Endothelial cell (in vitro differentiated cells): ENCODE data around the gene MYO1G. TPM values are rescaled to one million over a fixed set of nuclear protein-coding genes. Genes with fewer than 3 reads are reported as not detected.

Experiments
- DNase-seq: peaks from one replicate; pipeline ENCODE4 v3.0.0; 2021; ENCODE audit warnings: low spot score
- H3K27ac Mint-ChIP-seq: one replicate; pipeline ENCODE4 v1.8.0; 2021; ENCODE audit warnings: mixed read lengths, inconsistent platforms; ENCODE audit not compliant: unreplicated experiment
- H3K27me3 Mint-ChIP-seq: one replicate; pipeline ENCODE4 v1.8.0; 2021; ENCODE audit warnings: mild to moderate bottlenecking, moderate library complexity, mixed read lengths, inconsistent platforms; ENCODE audit not compliant: unreplicated experiment
- H3K36me3 Mint-ChIP-seq: one replicate; pipeline ENCODE4 v1.8.0; 2021; ENCODE audit warnings: mild to moderate bottlenecking, low read depth, mixed read lengths, inconsistent platforms; ENCODE audit not compliant: unreplicated experiment
- H3K4me1 Mint-ChIP-seq: one replicate; pipeline ENCODE4 v1.8.0; 2021; ENCODE audit warnings: mild to moderate bottlenecking, mixed read lengths, inconsistent platforms; ENCODE audit not compliant: unreplicated experiment
- H3K4me3 Mint-ChIP-seq: one replicate; pipeline ENCODE4 v1.8.0; 2021; ENCODE audit warnings: mild to moderate bottlenecking, mixed read lengths, inconsistent platforms; ENCODE audit not compliant: unreplicated experiment
- H3K9me3 Mint-ChIP-seq: one replicate; pipeline ENCODE4 v1.8.0; 2021; ENCODE audit warnings: mixed read lengths, inconsistent platforms; ENCODE audit not compliant: unreplicated experiment
- CTCF ChIP-seq: fragments of 200-600 bp; sonication (generic); IDR thresholded peaks from one replicate; pipeline ENCODE4 v1.5.0; 2021; ENCODE audit warnings: antibody characterized with exemption; ENCODE audit not compliant: unreplicated experiment
- total RNA-seq: library from RNA; stranded (reverse); fragmentation: NEBNext Ultra II Directional; extraction: Animal tissue kit (Norgen Biotek cat#: 25700); gene quantifications from one replicate; pipeline ENCODE4 v1.2.1, GENCODE V29; 2021; ENCODE audit not compliant: unreplicated experiment

MYO1G gene
- total RNA-seq, 1 donor from 2014 or later: 0.13 TPM

GRCh38 chr7:44986218-44987053 lies 7.6 kb upstream of the MYO1G start:
- peaks cover 9% of the 10 kb centered on the region for H3K27me3 Mint-ChIP-seq
- TF ChIP-seq CTCF: no peak
- peaks cover 16% of the 10 kb centered on the region for H3K36me3 Mint-ChIP-seq
- peak overlapping the region; percentile 92 for H3K27ac Mint-ChIP-seq
- peak; percentile 92 for DNase-seq
- peaks cover 32% of the 10 kb centered on the region for H3K4me1 Mint-ChIP-seq
- H3K9me3 Mint-ChIP-seq: no peaks in the 10 kb centered on the region
- H3K4me3 Mint-ChIP-seq: peak overlapping the region; percentile 94

GRCh38 chr7:44985900-44986217 lies 7.0 kb upstream of the MYO1G start:
- H3K9me3 Mint-ChIP-seq: no peaks in the 10 kb centered on the region
- H3K27ac Mint-ChIP-seq: peak overlapping the region; percentile 92
- H3K4me3 Mint-ChIP-seq: peak overlapping the region; percentile 94
- H3K27me3 Mint-ChIP-seq: peaks cover 11% of the 10 kb centered on the region
- peaks cover 16% of the 10 kb centered on the region for H3K36me3 Mint-ChIP-seq
- H3K4me1 Mint-ChIP-seq: peaks cover 32% of the 10 kb centered on the region
- DNase-seq: no peak
- TF ChIP-seq CTCF: no peak

GRCh38 chr7:44985033-44985695 lies 6.3 kb upstream of the MYO1G start:
- peak overlapping the region; percentile 94 for H3K4me3 Mint-ChIP-seq
- no peaks in the 10 kb centered on the region for H3K9me3 Mint-ChIP-seq
- no peak for TF ChIP-seq CTCF
- DNase-seq: no peak
- H3K27ac Mint-ChIP-seq: peak overlapping the region; percentile 43
- peaks cover 11% of the 10 kb centered on the region for H3K27me3 Mint-ChIP-seq
- peaks cover 16% of the 10 kb centered on the region for H3K36me3 Mint-ChIP-seq
- peaks cover 32% of the 10 kb centered on the region for H3K4me1 Mint-ChIP-seq

GRCh38 chr7:44984478-44984758 lies 5.6 kb upstream of the MYO1G start:
- Mint-ChIP-seq H3K36me3 (peaks cover 16% of the 10 kb centered on the region), H3K27me3 (peaks cover 11% of the 10 kb centered on the region), H3K27ac (no peak overlapping the region), H3K9me3 (no peaks in the 10 kb centered on the region), H3K4me3 (peak overlapping the region; percentile 3), H3K4me1 (peaks cover 32% of the 10 kb centered on the region)
- TF ChIP-seq CTCF: no peak
- DNase-seq: no peak
